ENCODE data around the gene AKT1.
"Not testable (repeated sequence)": the region's sequence is repeated elsewhere in the genome, so short reads cannot be mapped to it uniquely, and the experiment has no call there.

The AKT1 gene

GRCh38 chr14:104753528-104754212, 41.9 kb downstream of the AKT1 start:
- DNase-seq (ENCODE audit: low read depth): no peak

GRCh38 chr14:104752735-104753527, 42.6 kb downstream of the AKT1 start, which contains the start of gene SIVA1:
TSS of gene SIVA1 (plus strand) at chr14:104753147. CDS start at chr14:104753202, 55 bp downstream.
- peak; percentile 95 for DNase-seq (ENCODE audit: low read depth)

GRCh38 chr14:104752423-104752734, 43.2 kb downstream of the AKT1 start:
- no peak for DNase-seq (ENCODE audit: low read depth)

GRCh38 chr14:104751539-104752422, 43.8 kb downstream of the AKT1 start:
- DNase-seq (ENCODE audit: low read depth): no peak

DNA sequence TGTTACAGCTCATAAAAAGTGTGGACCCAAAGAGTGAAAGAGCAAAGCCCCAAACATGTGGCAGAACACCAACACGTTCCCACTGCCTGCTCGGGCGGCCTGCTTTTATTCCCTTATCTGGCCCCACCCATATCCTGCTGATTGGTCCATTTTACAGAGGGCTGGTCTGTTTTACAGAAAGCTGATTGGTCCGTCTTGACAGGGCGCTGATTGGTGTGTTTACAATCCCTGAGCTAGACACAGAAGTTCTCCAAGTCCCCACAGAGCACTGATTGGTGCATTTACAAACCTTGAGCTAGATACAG, 44.8 kb downstream of the AKT1 start:
- DNase-seq (ENCODE audit: low read depth): not testable (repeated sequence)

DNA sequence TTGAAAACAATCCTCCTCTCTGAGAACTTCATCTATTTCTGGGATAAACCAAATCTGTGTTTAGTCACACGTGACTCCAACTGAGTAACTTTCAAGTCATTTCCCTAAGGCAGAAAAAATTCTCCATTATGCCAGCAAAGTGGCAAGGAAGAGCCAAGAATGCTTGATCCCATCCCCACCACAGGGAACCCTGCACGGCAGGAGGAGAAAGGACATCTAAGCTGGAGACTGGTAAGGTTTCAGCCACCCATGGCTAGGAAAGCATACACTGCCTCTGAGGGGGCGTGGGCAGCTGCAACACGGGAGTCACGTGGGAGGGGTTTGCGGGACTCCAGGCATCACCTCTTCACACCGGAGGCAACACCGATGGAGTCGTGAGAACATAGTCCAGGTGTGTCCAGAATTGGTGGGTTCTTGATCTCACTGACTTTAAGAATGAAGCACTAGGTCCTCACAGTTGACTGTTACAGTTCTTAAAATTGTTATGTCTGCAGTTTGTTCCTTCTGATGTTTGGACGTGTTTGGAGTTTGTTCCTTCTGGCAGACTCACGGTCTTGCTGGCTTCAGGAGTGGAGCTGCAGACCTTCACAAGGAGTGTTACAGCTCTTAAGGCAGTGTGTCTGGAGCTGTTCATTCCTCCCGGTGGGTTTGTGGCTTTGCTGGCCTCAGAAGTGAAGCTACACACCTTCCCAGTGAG, 45.3 kb downstream of the AKT1 start:
- no peak for DNase-seq (ENCODE audit: low read depth)

- no peak for DNase-seq (ENCODE audit: low read depth)
Observed at GRCh38 chr14:104749111-104749649, 46.4 kb downstream of the AKT1 start.

DNA sequence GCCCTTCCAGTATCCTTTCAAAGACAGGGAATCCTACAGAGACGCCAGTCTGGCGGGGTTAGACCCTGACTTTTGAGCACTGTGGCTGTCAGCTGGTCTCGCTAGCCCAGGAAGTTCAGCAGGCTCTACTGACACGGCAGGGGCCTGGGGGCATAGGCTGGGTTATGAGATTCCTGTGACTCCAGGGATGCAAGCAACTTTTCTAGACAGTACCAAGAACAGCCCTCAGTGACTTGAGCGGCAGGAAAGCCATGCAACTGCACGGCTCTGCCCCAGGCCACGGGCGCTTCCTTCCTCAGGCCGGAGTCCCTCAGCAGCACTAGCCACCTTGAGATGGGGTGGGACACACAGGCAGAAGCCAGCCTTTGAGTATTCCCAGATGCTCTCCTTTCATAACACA, 47.7 kb downstream of the AKT1 start:
- DNase-seq (ENCODE audit: low read depth): no peak

DNA sequence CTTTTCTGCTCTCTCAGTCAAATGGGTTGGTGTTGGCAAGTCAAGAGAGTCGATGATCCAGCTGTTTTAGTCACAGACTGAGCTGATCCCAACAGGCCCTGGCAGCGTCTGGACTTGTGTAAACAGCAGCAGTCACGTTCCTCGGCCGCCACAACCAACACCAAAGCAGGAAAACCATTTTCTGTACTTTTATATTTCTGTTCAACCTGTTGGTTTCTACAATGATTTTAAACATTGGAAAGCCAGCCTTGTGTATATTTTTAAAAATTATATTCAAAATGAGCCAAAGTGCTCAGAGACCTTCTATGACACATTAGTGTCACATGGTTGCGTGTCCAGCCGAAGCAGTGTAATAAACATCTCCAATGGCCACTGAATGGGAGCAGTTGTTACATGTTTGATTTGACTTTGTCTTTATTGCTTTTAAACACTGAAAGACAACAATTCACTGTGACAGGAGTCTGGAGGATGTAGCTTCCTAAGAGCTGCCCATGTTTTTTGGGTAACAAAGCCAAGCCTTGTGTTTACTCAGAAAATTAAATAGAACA, 48.5 kb downstream of the AKT1 start:
- DNase-seq (ENCODE audit: low read depth): no peak

- DNase-seq (ENCODE audit: low read depth): no peak
Observed at GRCh38 chr14:104746071-104746545, 49.4 kb downstream of the AKT1 start.

GRCh38 chr14:104745431-104745830, 50.1 kb downstream of the AKT1 start:
- DNase-seq (ENCODE audit: low read depth): no peak

DNA sequence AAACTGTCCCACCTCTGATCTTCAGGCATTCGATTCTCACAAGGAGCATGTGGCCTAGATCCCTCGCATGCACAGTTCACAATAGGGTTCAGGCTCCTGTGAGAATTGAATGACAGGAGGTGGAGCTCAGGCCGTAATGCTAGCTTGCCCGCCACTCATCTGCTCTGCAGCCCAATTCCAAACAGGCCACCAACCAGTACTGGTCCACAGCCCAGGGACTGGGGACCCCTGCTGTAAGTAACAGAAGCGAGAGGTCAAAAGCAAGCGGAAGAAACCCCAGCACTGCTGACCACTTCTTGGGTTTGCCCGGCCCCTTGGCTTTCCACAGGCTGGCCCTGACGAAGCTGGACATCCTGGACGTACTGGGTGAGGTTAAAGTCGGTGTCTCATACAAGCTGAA, 51.1 kb downstream of the AKT1 start:
- no peak for DNase-seq (ENCODE audit: low read depth)

DNA sequence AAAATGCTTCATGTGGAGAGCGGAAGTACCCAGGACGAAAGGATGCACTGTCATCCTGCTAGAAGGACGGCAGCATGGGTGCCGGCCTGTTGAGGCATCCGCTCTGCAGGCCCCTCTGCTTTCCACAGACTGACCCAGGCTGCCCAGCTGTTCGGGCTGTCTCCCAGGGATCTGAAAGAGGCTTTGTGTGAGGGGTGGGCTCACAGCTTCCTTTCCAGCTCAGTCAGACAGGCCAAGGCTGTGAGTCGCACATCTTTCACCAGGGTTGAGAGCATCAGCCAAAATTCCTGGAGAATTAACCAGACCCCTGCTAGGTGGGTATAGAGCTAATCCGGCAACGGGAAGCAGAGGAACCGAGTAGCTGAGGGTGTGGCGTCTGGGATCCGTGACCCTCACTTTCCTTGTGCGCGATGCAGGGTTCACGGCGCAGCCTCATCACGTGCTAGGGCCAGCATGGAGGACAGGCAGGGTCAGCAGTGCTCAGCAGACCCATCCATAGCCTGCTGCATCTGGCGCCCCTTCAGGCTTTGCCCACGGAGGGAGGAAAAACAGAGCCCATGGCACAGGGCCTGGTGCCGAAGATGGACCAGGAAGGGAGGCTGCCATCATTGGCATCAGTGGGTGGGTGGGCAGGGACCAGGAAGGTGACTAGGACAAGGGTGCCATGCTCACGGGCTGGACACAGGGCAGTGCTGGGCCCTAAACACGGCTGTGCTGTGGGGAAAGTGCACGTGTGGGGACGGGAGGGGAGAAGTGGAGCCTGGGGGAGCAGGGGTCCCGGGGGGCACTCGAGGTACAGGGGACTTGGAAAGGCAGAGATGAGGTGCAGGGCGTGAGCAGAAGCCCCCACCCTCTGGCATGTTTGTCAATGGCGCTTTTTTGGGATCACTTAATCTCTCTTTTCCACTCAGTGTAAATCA, 51.8 kb downstream of the AKT1 start:
- DNase-seq (ENCODE audit: low read depth): no peak

DNA sequence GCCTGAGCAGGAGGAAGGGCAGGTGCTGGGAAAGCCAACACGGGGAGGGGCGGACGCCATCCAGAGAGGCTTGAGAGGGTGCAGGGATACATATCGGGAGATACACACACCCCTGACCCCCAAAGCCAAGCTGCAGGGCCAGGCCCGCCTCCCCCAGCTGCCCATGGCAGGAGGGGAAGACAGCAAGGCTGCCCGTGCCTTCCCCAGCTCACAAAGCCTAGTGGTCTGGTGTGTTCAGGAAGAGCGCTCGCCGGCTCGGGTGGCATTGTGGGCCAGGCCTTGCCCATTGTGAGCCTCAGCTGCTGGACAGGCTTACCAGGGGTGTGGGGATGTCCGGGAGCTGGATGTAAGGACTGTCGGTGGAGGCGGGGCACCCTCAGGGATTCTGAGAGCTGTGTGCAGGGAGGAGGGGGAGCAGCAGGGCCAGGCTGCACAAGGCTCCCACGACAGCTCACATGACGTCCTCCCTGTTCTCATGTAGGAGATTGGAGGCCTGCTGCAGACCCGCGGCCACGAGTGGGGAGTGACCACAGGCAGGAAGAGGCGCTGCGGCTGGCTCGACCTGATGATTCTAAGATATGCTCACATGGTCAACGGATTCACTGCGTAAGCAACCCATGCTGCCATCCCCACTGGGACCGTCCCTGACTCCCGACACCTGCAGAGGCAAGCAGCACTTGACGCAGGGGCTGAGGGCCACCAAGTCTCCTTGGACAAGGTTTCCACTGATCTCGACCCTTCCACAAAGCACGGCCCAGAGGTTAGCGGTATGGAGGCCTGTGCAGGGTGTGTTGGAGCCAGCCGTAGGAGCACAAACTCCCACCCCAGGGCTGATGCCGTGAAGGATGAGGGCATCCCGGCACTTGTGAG, 52.7 kb downstream of the AKT1 start:
- no peak for DNase-seq (ENCODE audit: low read depth)

DNA sequence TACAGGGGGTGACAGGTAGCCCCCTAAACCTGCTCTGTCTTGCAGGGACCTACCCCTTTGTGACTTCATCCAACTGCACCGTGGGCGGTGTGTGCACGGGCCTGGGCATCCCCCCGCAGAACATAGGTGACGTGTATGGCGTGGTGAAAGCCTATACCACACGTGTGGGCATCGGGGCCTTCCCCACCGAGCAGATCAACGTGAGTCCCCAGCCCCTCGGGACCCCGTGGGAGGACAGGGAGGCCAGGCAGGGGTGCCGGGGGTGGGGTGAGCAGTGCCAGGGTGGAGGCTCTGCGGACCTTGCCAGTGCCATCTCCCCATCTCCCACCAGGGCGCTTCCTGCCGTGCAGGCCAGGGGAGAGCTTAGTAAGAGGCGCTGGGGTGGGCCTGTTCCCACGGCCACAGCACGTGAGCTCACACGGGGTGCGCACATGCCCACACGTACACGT, 53.7 kb downstream of the AKT1 start:
- no peak for DNase-seq (ENCODE audit: low read depth)

DNA sequence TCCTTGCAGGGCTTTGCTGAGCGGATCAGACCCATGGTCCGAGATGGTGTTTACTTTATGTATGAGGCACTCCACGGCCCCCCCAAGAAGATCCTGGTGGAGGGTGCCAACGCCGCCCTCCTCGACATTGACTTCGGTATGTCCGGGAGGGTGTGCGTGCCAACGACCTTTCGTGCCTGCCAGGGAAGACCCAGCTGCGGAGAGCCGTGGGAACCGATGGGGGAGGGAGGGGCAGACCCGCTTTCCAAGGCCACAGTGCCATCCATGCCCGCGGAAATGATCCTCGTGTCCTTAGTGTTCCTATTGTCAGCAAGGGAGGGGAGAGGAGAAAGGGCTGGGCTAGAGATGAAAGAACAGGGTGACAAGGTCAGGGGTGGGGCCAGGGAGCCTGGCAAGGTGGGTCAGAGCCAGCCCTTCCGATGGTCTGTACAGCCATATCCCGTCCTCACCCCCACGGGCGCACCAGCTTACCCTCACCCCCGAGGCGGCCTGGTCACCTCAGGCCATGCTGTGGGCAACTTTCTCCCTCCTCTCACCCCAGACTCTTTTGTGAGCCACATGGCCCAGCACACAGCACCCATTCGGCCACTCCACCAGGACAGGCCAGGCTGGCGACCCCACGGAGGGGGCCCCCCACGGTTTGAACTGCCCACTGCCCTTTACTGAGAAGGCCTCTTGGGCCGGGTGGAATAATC, 54.3 kb downstream of the AKT1 start:
- no peak for DNase-seq (ENCODE audit: low read depth)

DNA sequence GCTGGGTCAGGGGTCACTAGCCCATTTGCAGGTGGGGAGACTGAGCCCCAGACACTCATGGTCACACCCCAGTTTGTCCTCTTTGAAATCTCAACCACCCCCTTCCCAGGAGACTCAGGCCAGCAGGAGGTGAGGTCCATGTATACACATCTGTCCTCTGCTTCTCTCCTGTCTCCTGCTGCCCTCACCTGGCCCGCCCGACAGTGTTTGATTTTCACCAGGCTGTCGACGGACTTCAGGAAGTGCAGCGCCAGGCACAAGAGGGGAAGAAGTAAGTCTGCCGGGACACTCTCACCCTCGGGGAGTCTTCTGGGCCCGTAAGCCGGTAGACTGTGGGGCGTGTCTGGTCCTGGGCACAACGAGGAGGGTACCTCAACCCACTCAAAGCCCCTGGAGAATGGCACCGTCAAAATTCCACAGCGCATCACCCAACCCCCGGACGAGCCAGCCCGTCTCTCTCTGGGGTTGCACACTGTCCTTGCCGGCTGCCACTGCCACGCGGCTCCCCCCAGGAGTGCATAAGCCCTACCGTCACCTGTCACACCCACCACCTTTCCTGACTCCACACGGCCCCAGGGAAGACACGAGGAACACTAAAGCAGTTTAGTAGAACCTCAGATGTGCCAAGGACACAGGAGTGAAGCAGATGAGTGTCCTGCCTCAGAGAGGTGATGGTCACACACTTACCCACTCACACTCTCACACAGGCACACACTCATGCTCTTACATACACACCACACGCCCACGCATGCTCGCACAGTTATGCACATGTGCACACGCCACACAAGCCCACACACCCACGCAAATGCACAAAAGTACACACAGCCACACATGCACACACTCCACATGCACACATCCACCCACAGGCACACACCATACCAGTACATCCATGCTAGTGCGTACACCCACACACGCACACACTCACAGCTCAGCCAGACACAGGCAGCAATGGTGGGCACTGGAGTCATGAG, 55.7 kb downstream of the AKT1 start:
- DNase-seq (ENCODE audit: low read depth): no peak

DNA sequence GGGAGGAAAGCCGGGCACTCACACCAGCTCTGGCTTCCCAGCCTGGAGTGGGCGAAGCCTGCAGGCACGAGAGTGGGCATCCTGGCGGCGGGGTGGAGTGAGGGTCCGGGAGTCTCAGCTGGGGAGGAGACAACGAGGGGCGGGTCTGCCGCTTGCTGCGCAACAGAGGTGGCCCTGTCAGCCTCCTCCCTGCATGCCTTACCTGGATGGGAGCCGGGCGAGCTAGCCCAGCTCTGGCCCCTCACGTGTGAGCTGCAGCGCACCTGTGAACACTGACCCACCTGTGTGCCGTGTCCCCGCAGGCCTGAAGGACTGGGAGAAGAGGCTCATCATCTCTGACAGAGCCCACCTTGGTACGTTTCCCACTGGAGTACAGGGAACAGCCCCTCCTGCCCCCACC, 56.5 kb downstream of the AKT1 start:
- DNase-seq (ENCODE audit: low read depth): no peak

All from HS-27A (cell line).